ENCODE data around the gene VANGL1. TPM values are rescaled to one million over a fixed set of nuclear protein-coding genes. Genes with fewer than 3 reads are reported as not detected.

Gene VANGL1
- total and polyA plus RNA-seq, 2 of the 13 experiments (the other 11 are each of a cell fraction or from before 2014, with no cell fraction given) = 5.3 to 9.4 TPM

GRCh38 chr1:115609021-115609420 lies 32.7 kb upstream of the VANGL1 start (continued):
- no peak for TF ChIP-seq JUND (CRISPR knock-in tag; IDR thresholded peaks at IDR 0.05)
- TF ChIP-seq SOX6 (IDR thresholded peaks at IDR 0.05) = no peak
- no peak for TF ChIP-seq SOX6 (CRISPR knock-in tag; IDR thresholded peaks at IDR 0.05)
- no peak for TF ChIP-seq BCL3 (CRISPR knock-in tag; IDR thresholded peaks at IDR 0.05)
- no peak for TF ChIP-seq ZNF766 (CRISPR knock-in tag; IDR thresholded peaks at IDR 0.05; ENCODE audit: borderline replicate concordance)
- no peak for TF ChIP-seq NBN (conservative IDR thresholded peaks at IDR 0.05)
- no peak for TF ChIP-seq ZNF33B (CRISPR knock-in tag; IDR thresholded peaks at IDR 0.05)
- no peak for TF ChIP-seq ZNF17 (CRISPR knock-in tag; IDR thresholded peaks at IDR 0.05)

- Histone ChIP-seq H3K4me1 (ENCODE audit: insufficient read depth, low read length) (no peaks in the 10 kb centered on the region), H3K36me3 (replicated peaks in 1 of 2; ENCODE audit: control insufficient read depth in 1 of 2, insufficient read depth in 2 of 2, low read length in 2 of 2) (no peaks in the 10 kb centered on the region), H3K4me2 (ENCODE audit: low read depth, low read length) (no peak overlapping the region), H3K9me3 (ENCODE audit: low read length) (no peaks in the 10 kb centered on the region), H3K9ac (ENCODE audit: insufficient read depth, low read depth, low read length) (no peak overlapping the region), H3K27ac (ENCODE audit: extremely low read length, insufficient read depth, low read length) (no peak overlapping the region), H3K79me2 (ENCODE audit: insufficient read depth, low read length) (no peaks in the 10 kb centered on the region), H3K27me3 (ENCODE audit: control insufficient read depth in 1 of 2, insufficient read depth in 2 of 2, low read length in 2 of 2) (peaks cover 0 to 4% of the 10 kb centered on the region in 2 experiments; a peak in 1 of 5 replicates), H2AFZ (ENCODE audit: low read length) (no peak overlapping the region), H4K20me1 (ENCODE audit: insufficient read depth, low read length) (no peaks in the 10 kb centered on the region), H3K4me3 (replicated peaks in 1 of 3; ENCODE audit: insufficient read depth in 1 of 3, low read depth in 2 of 3, low read length in 3 of 3) (no peak overlapping the region)
- ATAC-seq (no peak), FAIRE-seq (no peak), DNase-seq (ENCODE audit: low spot score) (no peak)
- POLR2A ChIA-PET = no interaction called here
- in situ Hi-C loops (cut with HindIII; ENCODE audit: extremely low pct_ligation_motif_present, low pct_unique_long_range_greater_than_20kb) (loop anchor here (5.0 to 25.0 kb wide), 3 partner anchors 94 to 374 kb away; partner anchors contain the start of gene SLC22A15), intact Hi-C loops (cut with micrococcal nuclease; ENCODE audit: unreplicated experiment) (no loop called here)
- 36% methylated on average over 4 of the region's 4 CpGs for WGBS (ENCODE audit: low lambda C conversion rate)
- no peak for TF ChIP-seq E2F1 (CRISPR knock-in tag; IDR thresholded peaks at IDR 0.05)
- no peak for TF ChIP-seq SNAPC4 (CRISPR knock-in tag; IDR thresholded peaks at IDR 0.05)
- no peak for TF ChIP-seq ZNF784 (CRISPR knock-in tag; IDR thresholded peaks at IDR 0.05; ENCODE audit: borderline replicate concordance)
- TF ChIP-seq ZNF644 (CRISPR knock-in tag; IDR thresholded peaks at IDR 0.05; ENCODE audit: low read depth) = no peak
- no TSS peak for BruUV-seq (replicated peaks)
- CTCF ChIA-PET (ENCODE audit: low intra/inter-chr PET ratio, low total read pairs) = no interaction called here
Observed at GRCh38 chr1:115613767-115614166, 28.0 kb upstream of the VANGL1 start.
